Left renal cortex interstitium (tissue), 4 donors: Measurements from ENCODE around the gene PPBP. TPM values are rescaled to one million over a fixed set of nuclear protein-coding genes. Genes with fewer than 3 reads are reported as not detected.

Experiments used
- DNase-seq, 4 donors: peaks; one replicate each; pipeline ENCODE4 v3.0.0-alpha.2; 2013; ENCODE audit warnings: low read depth in 4 of 4, low spot score in 2 of 4, missing footprints in 1 of 4
- polyA plus RNA-seq, 4 donors: library from polyadenylated mRNA; unstranded; fragments of 120-200 nt; gene quantifications; one replicate each; pipeline ENCODE4 v1.2.1, GENCODE V29; 2013; ENCODE audit not compliant: insufficient read length in 4 of 4

Gene PPBP
- polyA plus RNA-seq = 10 to 100 TPM; 12.0 to 30.1 (median 22.3) TPM

- DNase-seq = no peak
These were observed at the start of gene PPBP for GRCh38 chr4:73988061-73988460. Gene PPBP (minus strand): TSS chr4:73988190. CDS start chr4:73988103, 87 bp downstream.

GRCh38 chr4:74037076-74037955 is 49.3 kb upstream of the PPBP start:
- DNase-seq = no peak

GRCh38 chr4:74033739-74034138 is 45.7 kb upstream of the PPBP start:
- DNase-seq = no peak

GRCh38 chr4:74032064-74032463 is 44.1 kb upstream of the PPBP start:
- no peak for DNase-seq

- DNase-seq = no peak
These were observed 43.6 kb upstream of the PPBP start for GRCh38 chr4:74031576-74031975.

GRCh38 chr4:74030285-74030684 is 42.3 kb upstream of the PPBP start:
- no peak for DNase-seq

GRCh38 chr4:74028504-74028903 is 40.5 kb upstream of the PPBP start:
- no peak for DNase-seq

GRCh38 chr4:74023709-74024108 is 35.7 kb upstream of the PPBP start:
- DNase-seq = no peak

- DNase-seq = no peak
These were observed 33.6 kb upstream of the PPBP start for GRCh38 chr4:74021601-74022000.

- DNase-seq = no peak
These were observed 30.8 kb upstream of the PPBP start for GRCh38 chr4:74018771-74019170.

- DNase-seq = no peak
These were observed 30.1 kb upstream of the PPBP start for GRCh38 chr4:74018116-74018515.

- DNase-seq = no peak
These were observed 28.1 kb upstream of the PPBP start for GRCh38 chr4:74016068-74016467.

GRCh38 chr4:74015126-74015780 is 27.3 kb upstream of the PPBP start:
- DNase-seq = no peak

- DNase-seq = no peak
These were observed 26.3 kb upstream of the PPBP start for GRCh38 chr4:74014332-74014731.

- no peak for DNase-seq
These were observed 25.3 kb upstream of the PPBP start for GRCh38 chr4:74013264-74013663.

GRCh38 chr4:74012130-74012529 is 24.1 kb upstream of the PPBP start:
- no peak for DNase-seq

- no peak for DNase-seq
These were observed 21.3 kb upstream of the PPBP start for GRCh38 chr4:74009307-74009706.

- no peak for DNase-seq
These were observed 18.1 kb upstream of the PPBP start for GRCh38 chr4:74006009-74006476.

GRCh38 chr4:74005528-74005927 is 17.5 kb upstream of the PPBP start:
- DNase-seq = no peak

- DNase-seq = no peak
These were observed 16.7 kb upstream of the PPBP start for GRCh38 chr4:74004668-74005067.

GRCh38 chr4:74000301-74000700 is 12.3 kb upstream of the PPBP start:
- DNase-seq = no peak
